ENCODE data around the gene ZNF331.
"Not testable (repeated sequence)": the region's sequence is repeated elsewhere in the genome, so short reads cannot be mapped to it uniquely, and the experiment has no call there.

Gene ZNF331

DNA sequence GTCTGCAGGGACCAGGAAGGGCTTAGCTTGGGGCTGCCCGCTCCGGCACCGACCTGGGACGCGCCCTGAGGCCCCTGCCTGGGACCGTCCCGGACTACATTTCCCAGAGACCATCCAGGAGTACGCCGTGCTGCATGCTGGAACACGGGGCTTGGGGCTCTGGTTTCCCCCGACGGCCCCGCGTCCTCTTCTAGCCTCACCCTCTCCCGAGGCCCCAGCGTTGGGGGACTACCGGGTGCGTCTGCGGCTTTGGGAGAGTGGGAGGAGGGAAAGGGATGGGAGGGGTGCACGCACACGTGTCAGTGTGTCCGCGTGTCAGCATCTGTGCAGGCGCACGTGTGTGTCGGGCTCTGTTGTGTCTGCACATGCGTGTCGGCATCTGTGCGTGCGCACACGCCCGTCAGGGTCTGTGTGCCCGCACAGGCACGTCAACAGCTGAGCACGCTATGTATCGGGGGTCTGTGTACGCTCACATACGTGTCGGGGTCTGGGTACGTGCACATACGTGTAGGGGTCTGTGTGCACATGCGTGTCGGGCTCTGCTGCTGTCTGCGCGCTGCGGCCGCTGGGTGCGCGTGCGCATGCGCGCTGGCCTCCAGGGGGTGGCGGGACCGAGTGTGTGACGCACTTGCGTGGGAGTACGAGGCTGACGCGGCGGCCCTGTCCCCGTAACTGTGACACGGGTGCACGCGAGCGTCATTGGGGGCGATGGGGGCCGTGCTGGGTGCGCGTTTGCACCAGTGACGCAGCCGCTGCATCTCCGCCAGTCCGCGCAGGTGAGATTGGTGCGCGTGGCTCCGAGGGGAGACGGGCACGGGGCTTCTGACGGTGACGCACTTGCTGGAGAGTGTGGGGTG is at the start of gene ZNF331:
Gene ZNF331, plus strand, starts transcription at position 625 of the 857 bp plus-strand sequence. CDS start 31,232 bp downstream, outside the sequence.
- peak; percentile 34 for DNase-seq (ENCODE audit: low read depth in 2 of 2)

DNA sequence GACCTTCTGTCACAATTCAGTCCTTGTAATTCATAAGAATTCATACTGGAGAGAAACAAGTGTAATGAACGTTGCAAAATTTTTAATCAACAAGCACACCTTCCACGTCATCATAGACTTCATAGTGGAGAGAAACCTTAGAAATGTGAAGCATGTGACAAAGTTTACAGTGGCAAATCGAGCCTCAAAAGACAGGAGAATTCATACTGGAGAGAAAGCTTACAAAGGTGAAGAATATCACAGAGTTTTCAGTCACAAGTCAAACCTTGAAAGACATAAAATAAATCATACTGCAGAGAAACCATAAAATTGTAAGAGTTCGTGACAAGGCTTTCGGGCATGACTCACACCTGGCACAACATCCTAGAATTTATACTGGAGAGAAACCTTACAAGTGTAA is 45.8 kb upstream of the ZNF331 start:
- no peak for DNase-seq (ENCODE audit: low read depth in 2 of 2)

DNA sequence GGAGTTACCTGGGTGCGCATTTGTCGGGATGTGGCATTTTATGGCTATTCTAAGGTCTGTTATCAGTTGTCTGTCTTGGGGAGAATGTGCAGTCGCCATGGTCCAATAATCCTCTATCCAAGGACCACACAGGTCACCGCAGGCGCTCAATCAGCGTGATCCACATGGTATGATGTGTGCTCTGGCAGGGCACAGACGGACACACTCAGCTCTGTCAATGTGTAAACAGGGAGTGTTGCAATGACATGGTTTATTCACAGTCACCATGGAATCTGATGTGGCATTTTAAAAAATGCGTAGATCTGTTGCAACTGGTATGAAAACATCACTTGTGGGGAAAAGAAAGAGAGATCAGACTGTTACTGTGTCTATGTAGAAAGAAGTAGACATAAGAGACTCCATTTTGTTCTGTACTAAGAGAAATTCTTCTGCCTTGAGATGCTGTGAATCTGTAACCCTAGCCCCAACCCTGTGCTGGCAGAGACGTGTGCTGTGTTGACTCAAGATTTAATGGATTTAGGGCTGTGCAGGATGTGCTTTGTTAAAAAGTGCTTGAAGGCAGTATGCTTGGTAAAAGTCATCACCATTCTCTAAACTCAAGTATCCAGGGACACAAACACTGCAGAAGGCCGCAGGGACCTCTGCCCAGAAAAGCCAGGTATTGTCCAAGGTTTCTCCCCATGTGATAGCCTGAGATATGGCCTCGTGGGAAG is 40.5 kb upstream of the ZNF331 start:
- DNase-seq (ENCODE audit: low read depth in 2 of 2) = not testable (repeated sequence)

DNA sequence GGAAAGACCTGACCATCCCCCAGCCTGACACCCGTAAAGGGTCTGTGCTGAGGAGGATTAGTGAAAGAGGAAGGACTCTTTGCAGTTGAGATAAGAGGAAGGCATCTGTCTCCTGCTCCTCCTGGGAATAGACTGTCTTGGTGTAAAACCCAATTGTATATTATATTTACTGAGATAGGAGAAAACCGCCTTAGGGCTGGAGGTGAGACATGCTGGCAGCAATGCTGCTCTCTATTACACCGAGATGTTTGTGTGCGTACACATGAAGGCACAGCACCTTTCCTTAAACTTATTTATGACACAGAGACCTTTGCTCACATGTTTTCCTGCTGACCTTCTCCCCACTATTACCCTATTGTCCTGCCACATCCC is 39.9 kb upstream of the ZNF331 start:
- DNase-seq (ENCODE audit: low read depth in 2 of 2) = not testable (repeated sequence)

DNA sequence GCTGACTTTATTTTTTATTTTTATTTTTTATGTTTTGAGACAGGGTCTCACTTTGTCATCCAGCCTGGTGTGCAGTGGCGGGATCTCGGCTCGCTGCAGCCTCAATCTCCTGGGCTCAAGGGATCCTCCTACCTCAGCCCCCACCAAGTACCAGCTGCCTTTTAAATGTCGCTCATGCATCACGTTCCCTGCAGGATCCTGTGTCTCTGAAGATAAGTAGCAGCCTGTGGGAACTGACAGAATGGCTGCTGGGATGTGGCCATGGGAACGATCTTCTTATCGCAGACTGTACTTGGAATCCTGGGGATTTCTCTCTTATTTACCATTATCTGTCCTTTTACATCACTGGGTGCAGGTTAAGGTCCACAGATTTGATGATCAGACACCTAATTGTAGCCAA is 34.8 kb upstream of the ZNF331 start:
- DNase-seq (ENCODE audit: low read depth in 2 of 2) = not testable (repeated sequence)

DNA sequence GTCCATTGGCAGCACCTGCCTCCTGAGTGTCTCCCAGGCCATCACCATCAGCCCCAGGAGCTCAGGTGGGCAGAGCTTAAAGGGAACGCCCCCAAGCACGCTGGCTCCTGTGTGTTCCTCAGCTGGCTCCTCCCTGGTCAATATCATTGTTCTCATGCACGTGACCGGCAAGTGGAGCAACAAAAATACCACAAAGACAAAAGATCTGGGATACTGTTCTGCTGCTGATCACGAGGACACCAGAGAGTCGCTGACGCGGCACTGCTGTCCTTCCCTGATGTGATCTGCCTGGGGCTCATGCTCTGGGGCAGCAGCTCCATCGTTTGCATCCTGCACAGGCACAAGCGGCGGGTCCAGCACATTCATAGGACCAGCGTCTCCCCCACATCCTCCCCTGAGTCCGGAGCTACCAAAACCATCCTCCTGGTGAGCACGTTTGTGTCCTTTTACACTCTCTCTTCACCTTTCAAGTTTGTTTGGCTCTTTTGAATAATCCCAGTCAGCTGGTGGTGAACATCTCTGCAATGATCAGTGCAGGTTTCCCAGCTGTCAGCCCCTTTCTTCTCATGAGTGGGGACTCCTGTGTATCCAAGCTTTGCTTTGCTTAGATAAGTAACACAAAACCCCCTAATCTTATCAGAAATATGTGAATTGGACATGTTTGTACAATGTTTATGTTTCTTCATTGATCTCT is 34.1 kb upstream of the ZNF331 start:
- DNase-seq (ENCODE audit: low read depth in 2 of 2) = not testable (repeated sequence)

DNA sequence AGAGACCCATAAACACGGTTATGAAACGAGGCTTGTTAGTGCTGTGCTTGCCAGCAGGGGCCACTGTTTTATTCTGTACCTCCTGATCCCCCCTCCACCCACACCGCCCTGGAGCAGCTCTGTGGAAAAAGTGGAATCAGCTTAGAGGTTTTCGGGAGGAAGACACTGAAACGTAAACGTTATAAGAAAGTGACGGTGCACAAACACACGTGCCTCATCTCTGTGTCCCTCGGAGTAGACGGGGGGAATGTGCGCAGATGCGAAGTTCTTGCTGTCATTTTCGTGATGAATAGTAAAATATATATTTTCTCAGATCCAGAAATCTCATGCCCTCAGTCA is 33.6 kb upstream of the ZNF331 start:
- DNase-seq (ENCODE audit: low read depth in 2 of 2) = not testable (repeated sequence)

DNA sequence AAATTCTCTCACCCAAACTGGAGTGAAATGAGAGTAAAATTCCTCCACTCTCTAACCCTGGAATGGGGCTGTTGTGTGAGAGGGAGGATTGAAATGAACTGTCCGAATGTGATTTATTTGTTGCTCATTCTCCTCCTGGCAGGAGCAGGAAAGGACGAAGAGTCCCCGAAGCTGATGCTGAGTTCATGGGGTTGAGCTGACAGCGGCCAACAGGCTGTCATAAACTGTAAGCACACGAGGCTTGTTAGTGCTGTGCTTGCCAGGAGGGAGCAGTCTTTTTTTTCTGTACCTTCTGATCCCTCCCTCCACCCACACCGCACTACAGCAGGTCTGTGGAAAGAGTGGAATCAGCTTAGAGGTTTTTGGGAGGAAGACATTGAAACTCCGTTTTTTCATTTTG is 33.1 kb upstream of the ZNF331 start:
- no peak for DNase-seq (ENCODE audit: low read depth in 2 of 2)

DNA sequence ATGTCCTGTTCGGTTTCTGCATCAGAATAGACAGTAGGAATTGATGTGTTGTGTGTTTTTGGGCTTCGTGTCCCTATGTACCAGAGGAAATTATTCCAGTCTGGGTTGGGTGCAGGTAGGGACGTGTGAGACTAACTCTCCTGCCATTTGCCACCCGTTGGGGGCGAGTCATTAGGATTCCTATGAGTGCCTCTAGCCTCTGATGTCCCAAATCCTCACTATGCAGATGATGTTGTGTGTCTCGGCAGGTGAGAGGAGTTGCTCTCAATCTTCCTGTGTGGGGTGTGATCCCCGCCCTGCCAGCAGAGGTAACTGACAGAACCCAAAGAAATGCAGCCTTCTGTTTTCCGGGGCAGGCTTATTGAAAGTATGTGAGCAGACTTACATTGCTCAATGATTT is 31.2 kb upstream of the ZNF331 start:
- DNase-seq (ENCODE audit: low read depth in 2 of 2) = no peak

DNA sequence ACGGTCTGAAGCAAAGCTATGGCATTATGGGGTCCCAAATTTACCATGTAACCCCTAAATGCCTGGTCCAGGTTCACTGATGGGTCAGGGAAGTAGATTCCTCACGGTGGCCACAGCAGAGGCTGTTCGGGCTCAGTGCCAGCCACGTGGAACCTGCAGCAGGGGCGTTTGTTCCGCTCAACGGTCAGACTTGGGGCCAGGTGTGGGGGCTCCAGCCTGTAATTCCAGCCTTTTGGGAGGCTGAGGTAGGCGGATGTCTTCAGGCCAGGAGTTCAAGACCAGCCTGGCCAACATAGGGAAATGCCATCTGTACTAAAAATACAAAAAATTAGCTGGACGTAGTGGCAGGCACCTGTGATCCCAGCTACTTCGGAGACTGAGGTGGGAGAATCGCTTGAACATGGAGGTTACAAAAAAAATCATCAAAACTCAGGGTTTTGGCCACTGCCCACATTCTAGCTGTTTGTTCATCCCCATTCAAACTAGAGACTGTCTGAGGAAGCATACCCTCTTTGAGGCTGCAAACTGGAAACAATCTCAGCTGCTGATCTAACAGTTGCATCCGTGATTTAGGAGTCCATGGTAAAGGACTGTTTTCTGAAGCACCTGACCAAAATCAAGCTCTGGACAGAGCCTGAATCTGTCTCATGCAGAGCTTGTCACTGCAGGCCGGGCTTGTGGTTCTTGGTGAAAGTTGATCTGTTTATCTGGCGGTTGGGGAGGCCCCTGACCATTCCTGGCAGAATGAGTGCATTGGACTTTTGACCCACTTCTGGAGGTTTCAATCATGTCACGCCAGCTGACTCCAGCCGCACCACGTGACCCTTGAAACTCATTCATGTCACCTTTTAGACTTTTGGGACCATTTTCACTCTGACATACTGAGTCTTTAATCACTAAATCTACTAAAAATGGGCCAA is 30.2 kb upstream of the ZNF331 start:
- DNase-seq (ENCODE audit: low read depth in 2 of 2) = no peak

DNA sequence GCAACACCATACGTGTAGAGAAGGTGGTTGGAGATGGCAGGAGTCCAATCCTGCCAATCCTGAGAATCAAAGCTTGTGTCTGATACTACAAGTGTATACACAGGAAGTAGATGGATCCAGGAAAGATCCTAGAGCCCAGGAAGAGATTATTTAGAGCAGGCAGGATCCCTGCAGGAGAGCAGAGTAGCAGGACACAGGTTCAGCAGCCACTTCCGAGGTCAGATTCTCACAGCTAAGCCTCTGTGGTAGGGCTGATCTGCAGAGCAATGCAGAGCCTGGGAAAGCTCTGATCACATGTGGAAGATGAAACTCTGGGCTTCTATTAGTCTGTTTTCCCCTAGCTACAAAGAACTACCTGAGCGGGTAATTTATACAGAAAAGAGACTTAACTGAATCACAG is 28.5 kb upstream of the ZNF331 start:
- DNase-seq (ENCODE audit: low read depth in 2 of 2) = no peak

DNA sequence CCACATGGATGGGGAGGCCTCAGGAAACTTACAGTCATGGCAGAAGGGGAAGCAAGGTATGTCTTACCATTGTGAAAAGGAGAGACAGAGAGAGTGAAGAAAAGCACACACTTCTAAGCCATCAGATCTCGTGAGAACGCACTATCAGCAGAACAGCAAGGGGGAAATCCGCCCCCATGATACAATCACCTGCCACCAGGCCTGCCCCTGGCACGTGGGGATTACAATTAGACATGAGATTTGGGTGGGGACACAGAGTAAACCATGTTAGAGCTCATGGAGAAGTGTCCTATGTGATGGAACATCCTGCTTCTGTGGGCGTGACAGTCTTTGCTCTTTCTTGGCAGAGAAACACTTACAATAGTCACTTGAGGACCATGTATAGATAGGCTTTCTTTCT is 28.1 kb upstream of the ZNF331 start:
- DNase-seq (ENCODE audit: low read depth in 2 of 2) = no peak

DNA sequence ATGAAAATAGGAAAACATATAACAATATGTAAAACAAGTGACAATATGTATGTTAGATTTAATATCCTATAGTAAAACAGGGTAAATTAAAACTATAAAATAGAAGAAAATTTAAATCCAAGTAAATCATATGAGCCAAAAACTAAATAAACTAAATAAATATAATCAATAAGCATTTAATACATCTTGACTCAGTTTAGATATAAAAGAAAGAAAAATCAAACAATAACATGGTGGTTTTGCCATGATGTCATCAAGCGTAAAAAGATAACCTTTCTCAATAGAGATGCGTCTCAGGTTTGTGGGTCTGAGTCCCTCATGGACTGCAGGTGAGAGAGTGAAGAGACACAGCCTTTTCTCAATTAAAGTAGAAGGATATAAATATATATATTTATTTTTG is 26.6 kb upstream of the ZNF331 start:
- DNase-seq (ENCODE audit: low read depth in 2 of 2) = no peak

DNA sequence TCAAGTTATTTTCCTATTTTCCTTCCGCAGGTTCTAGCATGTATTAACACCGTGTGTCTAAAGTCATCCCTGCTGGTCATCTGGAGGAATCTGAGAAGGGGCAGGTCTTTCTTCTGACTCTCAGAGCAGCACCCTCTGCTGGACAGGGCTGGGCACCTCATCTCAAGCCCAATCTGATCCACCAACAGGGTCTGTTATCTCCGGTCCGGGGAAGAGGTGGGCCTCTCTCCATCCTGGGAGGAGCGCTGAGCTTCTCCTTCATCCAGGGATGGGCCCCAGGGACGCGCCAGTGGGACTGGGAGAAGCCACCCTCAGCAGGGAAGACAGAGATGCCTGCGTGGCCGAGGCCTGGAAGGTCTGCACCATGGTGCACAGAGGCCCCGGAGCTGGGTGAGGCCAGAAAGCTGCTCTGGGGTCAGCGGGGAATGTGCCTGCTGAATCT is 26.0 kb upstream of the ZNF331 start:
- no peak for DNase-seq (ENCODE audit: low read depth in 2 of 2)

DNA sequence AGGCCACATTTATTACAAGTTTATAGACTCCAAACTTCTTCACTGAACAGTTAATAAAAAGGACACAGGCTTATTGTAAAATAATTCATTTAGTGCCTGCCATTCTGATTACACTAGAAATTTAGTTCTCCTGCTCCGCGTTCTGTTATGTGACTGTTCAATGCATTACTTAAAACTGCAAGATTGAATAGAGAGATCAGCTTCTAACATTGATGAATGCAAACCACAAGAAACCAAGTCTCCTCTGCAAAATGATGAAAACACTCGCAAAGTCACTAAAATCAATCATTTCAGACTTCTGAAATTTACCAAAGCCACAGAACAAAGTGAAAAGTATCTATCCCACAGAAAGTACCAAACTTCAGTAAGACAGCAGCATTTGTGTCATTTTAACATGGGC is 22.9 kb upstream of the ZNF331 start:
- DNase-seq (ENCODE audit: low read depth in 2 of 2) = not testable (repeated sequence)

DNA sequence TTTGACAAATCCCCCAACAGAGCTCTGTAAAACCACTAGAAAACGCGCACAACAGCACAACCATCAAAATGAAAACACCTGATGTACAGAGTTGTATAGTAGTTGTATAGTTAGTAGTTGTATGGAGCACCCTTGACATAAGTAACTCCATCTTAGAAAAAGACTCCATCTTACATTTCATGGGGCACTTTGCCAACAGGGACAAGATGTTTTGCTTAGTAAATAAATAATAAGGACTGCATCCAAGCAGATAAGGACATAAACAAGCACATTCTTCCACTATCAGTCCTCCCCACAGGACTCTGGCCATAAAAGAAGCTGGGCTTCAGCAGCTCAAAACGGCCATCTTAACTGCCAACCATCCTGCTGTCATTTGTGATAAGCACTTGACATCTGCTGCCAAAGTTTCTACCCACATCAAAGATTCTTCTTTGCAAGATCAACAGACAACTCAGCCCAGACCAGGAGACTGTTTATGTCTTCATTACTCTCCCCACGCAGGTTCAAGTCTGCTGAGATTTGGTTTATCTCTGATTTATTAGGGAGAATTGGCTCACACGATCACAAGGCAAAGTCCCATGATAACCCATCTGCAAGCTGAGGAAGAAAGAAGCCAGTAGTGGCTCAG is 20.7 kb upstream of the ZNF331 start:
- DNase-seq (ENCODE audit: low read depth in 2 of 2) = no peak

DNA sequence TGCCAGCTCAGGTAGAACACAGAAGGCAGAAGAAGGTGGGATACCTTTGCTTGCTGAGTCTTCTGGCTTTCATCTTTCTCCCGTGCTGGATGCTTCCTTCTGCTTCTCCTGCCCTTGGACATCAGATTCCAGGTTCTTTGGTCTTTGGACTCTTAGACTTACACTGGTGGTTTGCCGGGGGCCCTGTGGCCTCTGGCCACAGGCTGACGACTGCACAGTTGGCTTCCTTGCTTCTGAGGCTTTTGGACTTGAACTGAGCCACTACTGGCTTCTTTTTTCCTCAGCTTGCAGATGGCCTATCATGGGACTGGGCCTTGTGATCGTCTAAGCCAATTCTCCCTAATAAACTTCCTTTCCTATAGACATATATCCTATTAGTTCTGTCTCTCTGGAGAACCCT is 19.8 kb upstream of the ZNF331 start:
- DNase-seq (ENCODE audit: low read depth in 2 of 2) = no peak

DNA sequence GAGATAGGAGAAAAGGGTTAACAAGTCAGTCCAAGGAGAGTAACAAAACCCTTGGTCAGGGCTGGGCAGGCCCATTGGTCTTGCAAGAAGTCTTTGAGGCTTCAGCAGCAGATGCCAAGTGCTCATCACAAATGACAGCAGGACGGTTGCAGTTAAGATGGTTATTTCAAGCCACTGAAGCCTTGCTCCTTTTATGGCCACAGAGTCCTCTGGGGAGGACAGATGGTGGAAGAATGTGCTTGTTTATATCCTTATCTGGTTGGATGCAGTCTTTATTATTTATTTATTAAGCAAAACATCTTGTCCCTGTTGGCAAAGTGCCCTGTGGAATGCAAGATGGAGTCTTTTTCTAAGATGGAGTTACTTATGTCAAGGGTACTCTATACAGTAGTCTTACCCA is 19.2 kb upstream of the ZNF331 start:
- no peak for DNase-seq (ENCODE audit: low read depth in 2 of 2)

DNA sequence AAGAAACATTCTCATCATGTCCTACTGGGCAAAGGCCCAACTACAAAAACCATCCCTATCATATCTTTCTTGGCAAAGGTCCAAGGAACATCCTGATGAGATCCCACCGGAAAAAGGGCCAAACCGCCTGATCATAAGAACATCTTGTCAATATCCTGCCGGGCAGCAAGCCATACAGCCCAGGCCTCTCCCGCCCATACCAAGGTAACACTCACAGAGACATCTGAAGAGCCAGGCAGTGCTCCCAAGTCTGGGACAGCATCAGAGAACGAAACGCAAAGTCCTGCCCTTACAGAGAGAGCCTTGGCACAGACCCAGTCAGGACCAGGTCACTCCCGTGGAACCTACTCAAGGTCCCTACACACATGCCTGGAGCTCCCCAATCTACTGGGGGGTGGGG is 18.5 kb upstream of the ZNF331 start:
- DNase-seq (ENCODE audit: low read depth in 2 of 2) = no peak

DNA sequence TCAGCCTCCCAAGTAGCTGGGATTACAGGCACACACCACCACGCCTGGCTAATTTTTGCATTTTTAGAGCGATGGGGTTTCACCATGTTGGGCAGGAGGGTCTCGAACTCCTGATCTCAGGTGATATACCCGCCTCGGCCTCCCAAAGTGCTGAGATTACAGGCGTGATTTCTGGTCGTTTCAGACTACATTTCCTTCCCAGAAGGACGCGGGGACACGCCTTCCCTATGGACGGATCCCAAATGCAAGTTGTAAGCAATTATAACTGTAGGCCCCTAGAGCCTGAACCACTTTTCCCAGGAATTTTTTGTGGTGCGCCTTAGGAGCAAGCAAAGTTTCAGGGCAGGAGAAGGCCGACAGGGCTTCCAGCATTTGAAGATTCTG is 17.8 kb upstream of the ZNF331 start:
- DNase-seq (ENCODE audit: low read depth in 2 of 2) = no peak
